NCI-H1105 treated with DMSO at 0.1 percent for 48 hours (cell line): Measurements from ENCODE around the gene TYSND1.
"Not testable (repeated sequence)": the region's sequence is repeated elsewhere in the genome, so short reads cannot be mapped to it uniquely, and the experiment has no call there.

Experiments used
- DNase-seq: peaks from one replicate; lab custom pipeline; 2025; lab: John Stamatoyannopoulos, UW

The TYSND1 gene

DNA sequence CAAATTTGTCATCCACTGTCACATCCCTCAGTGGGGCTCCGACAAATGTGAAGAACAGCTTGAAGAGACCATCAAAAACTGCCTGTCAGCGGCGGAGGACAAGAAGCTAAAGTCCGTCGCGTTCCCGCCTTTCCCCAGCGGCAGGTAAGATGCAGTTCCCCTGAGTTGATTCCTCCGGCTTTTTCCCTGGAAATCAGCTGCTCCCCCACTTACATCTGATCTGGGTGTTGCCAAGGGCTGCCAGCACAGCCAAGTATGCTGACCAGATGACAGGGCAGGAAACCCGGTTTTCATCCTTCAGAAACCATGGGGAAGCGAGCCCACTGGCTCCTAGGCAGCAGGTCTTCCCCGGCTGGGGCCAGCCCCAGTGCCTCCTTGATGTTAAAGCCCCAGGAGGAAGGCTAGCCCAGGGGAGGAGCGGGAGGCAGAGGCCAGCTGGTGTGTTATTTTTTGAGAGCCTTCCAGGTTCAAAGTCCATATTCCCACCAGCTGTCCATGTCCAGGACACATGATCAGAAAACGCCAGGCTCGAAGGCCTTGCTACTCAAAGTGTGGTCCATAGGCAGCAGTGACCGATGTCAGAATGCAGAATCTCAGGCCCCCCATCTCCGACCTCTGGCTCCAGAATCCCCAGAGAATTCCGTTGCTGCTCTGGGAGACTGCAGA lies 37.3 kb downstream of the TYSND1 start:
- DNase-seq = no peak

GRCh38 chr10:70106958-70107791 lies 39.3 kb downstream of the TYSND1 start:
- no peak for DNase-seq

GRCh38 chr10:70101668-70102067 lies 44.8 kb downstream of the TYSND1 start:
- DNase-seq = no peak

DNA sequence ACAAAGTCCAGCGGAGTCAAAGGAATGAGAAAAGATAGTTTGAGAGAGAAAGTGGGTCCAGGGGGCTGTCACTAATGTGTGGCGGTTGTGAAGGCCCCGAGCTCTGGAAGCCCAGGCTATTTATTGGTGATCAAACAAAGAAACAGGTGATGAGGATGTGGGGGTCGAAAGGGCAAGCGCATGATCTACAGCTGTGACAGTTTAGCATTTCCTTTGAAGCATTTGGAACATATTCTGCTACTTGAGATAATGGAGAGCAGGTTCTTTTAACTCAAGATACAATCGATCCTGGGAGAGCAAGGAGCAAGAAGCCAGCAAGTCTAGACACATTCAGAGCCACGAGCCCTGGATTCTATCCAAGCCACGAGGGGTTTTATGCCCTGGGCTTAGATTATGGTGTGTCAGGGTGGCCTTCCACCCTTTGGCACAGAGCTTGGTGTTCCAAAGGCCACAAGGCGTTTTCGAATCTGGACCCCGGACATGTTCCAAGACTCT lies 45.4 kb downstream of the TYSND1 start:
- DNase-seq = not testable (repeated sequence)

GRCh38 chr10:70098271-70098670 lies 48.2 kb downstream of the TYSND1 start:
- DNase-seq = no peak

GRCh38 chr10:70097459-70097858 lies 49.0 kb downstream of the TYSND1 start:
- no peak for DNase-seq

GRCh38 chr10:70096705-70097420 lies 49.6 kb downstream of the TYSND1 start:
- DNase-seq = no peak

- no peak for DNase-seq
Measured at GRCh38 chr10:70096016-70096704, 50.3 kb downstream of the TYSND1 start.

DNA sequence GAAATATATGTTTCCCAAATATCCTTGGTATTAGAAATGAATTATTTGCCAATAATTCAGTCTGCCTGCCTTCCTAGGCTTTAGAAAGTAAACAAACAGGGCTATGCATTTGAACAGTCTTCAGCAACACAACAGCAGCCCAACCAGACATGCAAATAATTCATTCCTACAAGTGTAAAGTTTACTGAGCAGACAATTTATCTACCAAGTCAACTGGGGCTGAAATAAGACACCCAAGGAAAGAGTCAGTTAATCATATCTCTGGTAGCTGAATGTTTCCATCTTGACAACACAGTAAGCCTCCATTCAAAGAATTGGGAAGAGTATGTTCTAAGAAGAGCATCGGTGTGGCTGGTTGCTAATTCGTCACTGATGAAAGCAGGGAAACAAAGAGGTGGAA lies 52.2 kb downstream of the TYSND1 start:
- DNase-seq = no peak

GRCh38 chr10:70093335-70093944 lies 53.1 kb downstream of the TYSND1 start:
- no peak for DNase-seq

GRCh38 chr10:70092389-70092718 lies 54.1 kb downstream of the TYSND1 start:
- no peak for DNase-seq

DNA sequence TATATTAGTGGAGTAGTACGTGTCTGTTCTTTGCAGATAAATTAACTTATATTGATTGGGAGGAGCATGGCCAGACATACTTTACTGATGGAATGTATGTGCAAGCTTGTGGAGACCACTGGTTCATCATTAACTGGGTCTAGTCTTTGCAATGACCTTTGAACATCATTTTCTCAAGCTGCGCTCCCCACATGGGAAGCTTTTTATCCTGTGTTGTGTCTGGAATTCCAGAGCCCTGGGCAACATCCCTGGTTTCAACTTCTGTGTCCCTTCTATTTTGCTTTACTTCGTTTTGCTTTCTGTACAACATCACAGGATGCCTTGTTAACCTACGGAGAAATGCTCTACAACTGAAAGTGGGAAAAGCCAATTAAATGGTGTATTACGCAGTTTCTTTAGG lies 55.5 kb downstream of the TYSND1 start:
- no peak for DNase-seq

DNA sequence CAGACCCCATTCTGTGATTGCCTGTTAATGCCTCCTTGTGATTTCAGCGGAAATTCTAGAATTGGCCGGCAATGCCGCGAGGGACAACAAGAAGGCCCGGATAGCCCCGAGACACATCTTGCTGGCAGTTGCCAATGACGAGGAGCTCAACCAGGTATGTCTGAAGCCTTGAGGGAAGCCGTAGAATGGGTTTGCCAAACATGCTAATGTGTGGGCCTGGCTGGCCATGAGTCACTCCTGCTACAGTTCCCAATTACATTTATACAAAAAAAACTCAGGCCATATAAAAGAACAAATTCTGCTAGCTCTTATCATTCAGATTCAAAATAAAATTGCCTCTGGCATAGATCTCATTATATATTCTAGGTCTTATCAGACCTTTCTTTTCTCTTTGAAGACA lies 56.5 kb downstream of the TYSND1 start:
- no peak for DNase-seq

DNA sequence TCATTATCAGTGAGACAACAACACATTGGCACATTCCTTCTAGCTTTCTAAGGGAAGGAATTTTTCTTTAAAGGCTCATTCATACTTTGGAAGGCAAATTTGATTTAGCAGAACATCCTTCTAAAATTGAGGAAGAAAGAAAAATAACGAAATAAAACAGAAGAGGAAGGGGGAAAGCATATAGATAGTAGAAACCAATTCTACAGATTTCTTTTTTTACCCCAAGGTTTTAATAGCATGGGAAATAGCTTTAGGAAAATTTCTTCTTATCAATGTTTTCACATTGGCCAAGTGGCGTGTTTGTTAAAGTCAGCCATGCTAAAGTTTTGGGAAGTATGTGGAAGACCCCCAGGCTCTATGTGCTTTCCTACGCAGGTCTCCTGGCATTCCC lies 58.2 kb downstream of the TYSND1 start:
- DNase-seq = no peak
